ENCODE measurements around the gene STON1. TPM values are rescaled to one million over a fixed set of nuclear protein-coding genes. Genes with fewer than 3 reads are reported as not detected.

Gene STON1
- total RNA-seq, 1 experiment from 2014 or later = 5.5 TPM

DNA sequence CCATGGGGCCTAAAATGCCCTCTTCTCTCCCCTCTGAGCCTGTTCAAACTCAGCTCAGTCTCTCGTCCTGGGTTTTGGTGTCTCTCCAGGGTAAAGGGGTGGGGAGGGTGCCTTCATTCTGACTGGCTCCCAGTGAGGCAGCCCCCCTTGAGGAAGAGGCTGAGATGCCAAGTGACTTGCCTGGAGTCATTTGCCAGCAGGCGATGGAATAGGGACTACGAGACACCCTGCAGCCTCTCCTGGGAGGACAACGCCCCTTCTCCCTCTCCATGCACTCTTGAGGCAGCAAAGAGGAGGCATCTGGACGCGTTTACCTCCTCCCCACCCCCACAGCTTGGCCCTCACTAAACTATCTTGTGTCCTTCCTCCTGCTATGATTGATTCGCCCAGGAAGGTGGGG lies 760 bp upstream of the STON1 start:
- Histone ChIP-seq H3K9me3 (ENCODE audit: control insufficient read depth, low read depth, low read length) (no peaks in the 10 kb centered on the region), H2BK15ac (ENCODE audit: low read depth, low read length) (no peak overlapping the region), H3K18ac (ENCODE audit: insufficient read length, low read depth, low read length) (no peak overlapping the region), H3K56ac (ENCODE audit: insufficient read length, low read depth, low read length) (no peak overlapping the region), H3K79me2 (ENCODE audit: insufficient read depth, low read length) (no peaks in the 10 kb centered on the region), H2BK120ac (ENCODE audit: low read depth, low read length, poor library complexity, severe bottlenecking) (no peak overlapping the region), H3T11ph (ENCODE audit: low read length) (no peak overlapping the region), H3K4me2 (ENCODE audit: insufficient read depth, insufficient read length, low read length) (peak overlapping the region; percentile 53), H4K5ac (ENCODE audit: insufficient read length, low read depth, low read length) (no peak overlapping the region), H4K91ac (ENCODE audit: insufficient read length, low read depth, low read length) (no peak overlapping the region), H4K20me1 (ENCODE audit: control insufficient read depth, insufficient read depth, insufficient read length) (no peaks in the 10 kb centered on the region), H3K4ac (ENCODE audit: low read depth, low read length) (no peak overlapping the region), H2AK5ac (ENCODE audit: insufficient read length, low read length) (no peak overlapping the region), H2BK12ac (ENCODE audit: insufficient read length, low read depth, low read length) (no peak overlapping the region), H2BK5ac (ENCODE audit: insufficient read length, low read length) (no peak overlapping the region), H3K14ac (ENCODE audit: insufficient read depth, low read length) (no peak overlapping the region), H2BK20ac (ENCODE audit: low read depth, low read length, poor library complexity, severe bottlenecking) (no peak overlapping the region), H3K27me3 (ENCODE audit: insufficient read depth, low read length) (no peaks in the 10 kb centered on the region), H3K23me2 (ENCODE audit: insufficient read length, low read depth, low read length, poor library complexity, severe bottlenecking) (peaks cover 10% of the 10 kb centered on the region), H3K23ac (ENCODE audit: insufficient read length, low read depth, low read length) (no peak overlapping the region), H3K27ac (ENCODE audit: insufficient read length, low read depth, low read length) (no peak overlapping the region), H4K8ac (replicated peaks; ENCODE audit: insufficient read length, low read depth, low read length) (no peak overlapping the region), H2AFZ (ENCODE audit: low read length) (no peak overlapping the region), H3K4me1 (ENCODE audit: insufficient read depth, low read length) (peaks cover 6% of the 10 kb centered on the region; the same call in 1 of the 2 replicates), H3K79me1 (ENCODE audit: insufficient read depth, low read depth, low read length, poor library complexity, severe bottlenecking) (no peaks in the 10 kb centered on the region), H3K9ac (ENCODE audit: extremely low read depth, insufficient read length, low read length) (no peak overlapping the region)
- H3K36me3 Mint-ChIP-seq (ENCODE audit: insufficient read depth in 1 of 3, low read depth in 3 of 3) = peaks cover 0 to 5% (median 3%) of the 10 kb centered on the region in 3 experiments; a peak in 4 of 7 replicates
- peak; percentile 55 for DNase-seq
- TF ChIP-seq, protein P1, sequence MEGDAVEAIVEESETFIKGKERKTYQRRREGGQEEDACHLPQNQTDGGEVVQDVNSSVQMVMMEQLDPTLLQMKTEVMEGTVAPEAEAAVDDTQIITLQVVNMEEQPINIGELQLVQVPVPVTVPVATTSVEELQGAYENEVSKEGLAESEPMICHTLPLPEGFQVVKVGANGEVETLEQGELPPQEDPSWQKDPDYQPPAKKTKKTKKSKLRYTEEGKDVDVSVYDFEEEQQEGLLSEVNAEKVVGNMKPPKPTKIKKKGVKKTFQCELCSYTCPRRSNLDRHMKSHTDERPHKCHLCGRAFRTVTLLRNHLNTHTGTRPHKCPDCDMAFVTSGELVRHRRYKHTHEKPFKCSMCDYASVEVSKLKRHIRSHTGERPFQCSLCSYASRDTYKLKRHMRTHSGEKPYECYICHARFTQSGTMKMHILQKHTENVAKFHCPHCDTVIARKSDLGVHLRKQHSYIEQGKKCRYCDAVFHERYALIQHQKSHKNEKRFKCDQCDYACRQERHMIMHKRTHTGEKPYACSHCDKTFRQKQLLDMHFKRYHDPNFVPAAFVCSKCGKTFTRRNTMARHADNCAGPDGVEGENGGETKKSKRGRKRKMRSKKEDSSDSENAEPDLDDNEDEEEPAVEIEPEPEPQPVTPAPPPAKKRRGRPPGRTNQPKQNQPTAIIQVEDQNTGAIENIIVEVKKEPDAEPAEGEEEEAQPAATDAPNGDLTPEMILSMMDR (conservative IDR thresholded peaks at IDR 0.05) = no peak
- H3K27me3 Mint-ChIP-seq (ENCODE audit: low read depth) = peaks cover 1% of the 10 kb centered on the region; the same call in 1 of the 2 replicates
- peaks cover 24 to 25% of the 10 kb centered on the region in 2 experiments for H3K4me1 Mint-ChIP-seq
- peak overlapping the region; percentile 82 to 94 for H3K4me3 Mint-ChIP-seq
- no CpG with 5 or more reads among the region's 7 CpGs for WGBS (ENCODE audit: extremely low coverage, insufficient read length, low lambda C conversion rate)
- no peaks in the 10 kb centered on the region; a peak in 1 of 5 replicates for H3K9me3 Mint-ChIP-seq
- H3K27ac Mint-ChIP-seq = no peak overlapping the region

All from H9 (cell line).